ENCODE measurements around the gene CYP46A1.

CYP46A1 gene

GRCh38 chr14:99683619-99684409, at the start of gene CYP46A1:
Gene CYP46A1, plus strand, starts transcription at chr14:99684298. Its CDS starts 120 bp downstream, at chr14:99684418.
- TF ChIP-seq REST (IDR thresholded peaks at IDR 0.05; ENCODE audit: low read depth) (no peak), MAX (IDR thresholded peaks at IDR 0.05) (no peak), EP300 (IDR thresholded peaks at IDR 0.05; ENCODE audit: borderline replicate concordance) (0 out of 2 replicates have a peak, but pooled peaks have one; percentile 1), CREB1 (IDR thresholded peaks at IDR 0.05; ENCODE audit: low read depth) (peak; percentile 86), TEAD4 (IDR thresholded peaks at IDR 0.05) (no peak), YY1 (IDR thresholded peaks at IDR 0.05; ENCODE audit: low read depth) (no peak), EGR1 (IDR thresholded peaks at IDR 0.05) (peak; percentile 38; the same call in 1 of the 2 replicates), USF1 (IDR thresholded peaks at IDR 0.05) (peak; percentile 3; the same call in 1 of the 2 replicates), TAF1 (IDR thresholded peaks at IDR 0.05; ENCODE audit: low read depth) (peak; percentile 44; the same call in 1 of the 2 replicates), RAD21 (IDR thresholded peaks at IDR 0.05; ENCODE audit: low read depth) (no peak), NFIC (IDR thresholded peaks at IDR 0.05) (no peak), TCF12 (IDR thresholded peaks at IDR 0.05; ENCODE audit: low read depth) (no peak)

GRCh38 chr14:99634443-99634842, 49.7 kb upstream of the CYP46A1 start:
- TF ChIP-seq TEAD4 (IDR thresholded peaks at IDR 0.05) (no peak), REST (IDR thresholded peaks at IDR 0.05; ENCODE audit: low read depth) (no peak), MAX (IDR thresholded peaks at IDR 0.05) (no peak), ZBTB7A (IDR thresholded peaks at IDR 0.05; ENCODE audit: low read depth) (no peak), CREB1 (IDR thresholded peaks at IDR 0.05; ENCODE audit: low read depth) (no peak), TCF12 (IDR thresholded peaks at IDR 0.05; ENCODE audit: low read depth) (no peak), YY1 (IDR thresholded peaks at IDR 0.05; ENCODE audit: low read depth) (no peak), FOXM1 (IDR thresholded peaks at IDR 0.05; ENCODE audit: borderline replicate concordance, low read depth) (no peak), USF1 (IDR thresholded peaks at IDR 0.05) (no peak), EGR1 (IDR thresholded peaks at IDR 0.05) (no peak), RAD21 (IDR thresholded peaks at IDR 0.05; ENCODE audit: low read depth) (no peak), NFIC (IDR thresholded peaks at IDR 0.05) (no peak), EP300 (IDR thresholded peaks at IDR 0.05; ENCODE audit: borderline replicate concordance) (no peak), CEBPB (IDR thresholded peaks at IDR 0.05) (no peak), TAF1 (IDR thresholded peaks at IDR 0.05; ENCODE audit: low read depth) (no peak)

- TF ChIP-seq TAF1 (IDR thresholded peaks at IDR 0.05; ENCODE audit: low read depth) (no peak), ZBTB7A (IDR thresholded peaks at IDR 0.05; ENCODE audit: low read depth) (no peak), REST (IDR thresholded peaks at IDR 0.05; ENCODE audit: low read depth) (no peak), USF1 (IDR thresholded peaks at IDR 0.05) (no peak), EP300 (IDR thresholded peaks at IDR 0.05; ENCODE audit: borderline replicate concordance) (no peak), CREB1 (IDR thresholded peaks at IDR 0.05; ENCODE audit: low read depth) (no peak), EGR1 (IDR thresholded peaks at IDR 0.05) (no peak), MAX (IDR thresholded peaks at IDR 0.05) (no peak), YY1 (IDR thresholded peaks at IDR 0.05; ENCODE audit: low read depth) (no peak), TEAD4 (IDR thresholded peaks at IDR 0.05) (no peak), CEBPB (IDR thresholded peaks at IDR 0.05) (no peak), NFIC (IDR thresholded peaks at IDR 0.05) (no peak)
Observed at GRCh38 chr14:99635116-99635515, 49.0 kb upstream of the CYP46A1 start.
